ENCODE data around the gene DPP7. TPM values are rescaled to one million over a fixed set of nuclear protein-coding genes. Genes with fewer than 3 reads are reported as not detected.
A peak's percentile ranks its signal among the peaks of the same experiment; 100 is the strongest.

The DPP7 gene
- total and polyA plus RNA-seq, 4 experiments from 2014 or later = 135 to 362 (median 282) TPM

DNA sequence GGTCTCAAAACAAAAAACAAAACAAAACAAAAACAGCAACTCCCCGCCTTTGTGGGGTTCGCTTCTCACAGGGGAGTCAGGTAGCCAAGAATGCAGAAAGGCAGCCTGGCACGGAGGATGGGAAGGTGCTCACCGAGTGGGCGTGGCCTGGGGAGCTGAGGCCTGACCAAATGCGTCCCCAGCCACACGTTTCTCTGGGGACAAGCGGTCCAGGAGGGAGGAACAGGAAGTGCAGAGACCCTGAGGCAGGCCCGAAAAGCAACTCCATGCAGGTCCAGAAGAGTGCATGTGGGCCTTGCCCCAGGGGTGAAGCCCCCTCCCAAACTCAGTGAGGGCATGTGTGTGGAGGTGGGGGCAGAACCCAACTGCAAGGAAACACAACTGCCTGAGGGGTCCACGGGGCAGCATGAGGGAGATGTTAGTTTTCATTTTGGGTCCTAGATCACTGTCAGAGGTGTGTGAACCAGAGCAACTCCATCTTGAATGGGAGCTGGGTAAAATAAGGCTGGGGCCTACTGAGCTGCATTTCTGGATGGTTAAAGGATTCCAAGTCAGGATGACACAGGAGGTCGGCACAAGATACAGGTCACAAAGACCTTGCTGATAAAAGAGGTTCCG, 39.8 kb downstream of the DPP7 start:
- no peak overlapping the region for H3K27ac ChIP-seq (ENCODE audit: low read depth, low read length)
- ChIA-PET CTCF (ENCODE audit: partially characterized antibody) (interaction anchor here (1.0 kb wide), 1 partner anchor 9 kb away, joined by 3 read pairs; no protein-coding TSS in a partner anchor), POLR2A (ENCODE audit: partially characterized antibody) (interaction anchor here (1.1 kb wide), 1 partner anchor 12 kb away, joined by 3 read pairs; the partner anchor contains the start of gene MAN1B1)
- no peak overlapping the region for H3K4me3 ChIP-seq (ENCODE audit: low read length in 2 of 2)
- Mint-ChIP-seq H3K9me3 (no peaks in the 10 kb centered on the region), H3K36me3 (peaks cover 0 to under 1% of the 10 kb centered on the region in 2 donors), H3K27ac (peak overlapping the region in 1 of 7 donors; percentile 57), H3K4me1 (peaks cover under 1 to 13% (median 7%) of the 10 kb centered on the region in 4 donors), H3K4me3 (peak overlapping the region in 1 of 8 donors; percentile 9), H3K27me3 (no peaks in the 10 kb centered on the region)
- H3K4me1 ChIP-seq (ENCODE audit: insufficient read depth, low read length) = peaks cover 14% of the 10 kb centered on the region
- H3K9me3 ChIP-seq (ENCODE audit: control insufficient read depth in 1 of 2, low read length in 2 of 2) = no peaks in the 10 kb centered on the region
- H3K36me3 ChIP-seq (ENCODE audit: insufficient read depth, low read length) = no peaks in the 10 kb centered on the region
- DNase-seq = peak in 1 of 5 donors; percentile 23
- intact Hi-C loops (cut with micrococcal nuclease) = no loop called here
- no peaks in the 10 kb centered on the region for H3K27me3 ChIP-seq (ENCODE audit: insufficient read depth, low read length)

DNA sequence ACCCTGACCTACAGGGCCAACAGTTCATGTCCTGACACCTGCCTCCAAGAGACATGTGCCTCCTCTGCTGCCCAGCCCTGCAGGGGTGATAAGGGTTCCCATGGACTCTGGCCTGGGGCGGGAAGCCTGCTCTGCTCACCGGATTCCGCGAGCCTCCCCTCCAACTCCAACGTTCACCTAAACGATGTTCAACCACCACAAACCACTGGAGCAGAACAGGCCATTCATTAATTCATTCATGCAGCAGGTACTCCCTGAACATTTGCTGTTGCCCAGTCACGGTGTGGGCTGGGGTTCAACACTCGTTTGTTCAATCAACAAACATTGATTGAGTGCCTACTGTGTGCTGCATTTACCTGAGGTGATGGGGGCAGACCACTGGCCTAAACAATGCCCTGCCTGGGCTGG, 40.5 kb downstream of the DPP7 start:
- Mint-ChIP-seq H3K4me1 (peaks cover 0 to 13% (median 7%) of the 10 kb centered on the region in 4 donors), H3K27ac (peak overlapping the region in 1 of 7 donors; percentile 64), H3K36me3 (no peaks in the 10 kb centered on the region), H3K9me3 (no peaks in the 10 kb centered on the region), H3K27me3 (no peaks in the 10 kb centered on the region), H3K4me3 (peak overlapping the region in 2 of 8 donors; percentile 0 to 25)
- POLR2A ChIA-PET (ENCODE audit: partially characterized antibody) = no interaction called here
- H3K27me3 ChIP-seq (ENCODE audit: insufficient read depth, low read length) = no peaks in the 10 kb centered on the region
- H3K27ac ChIP-seq (ENCODE audit: low read depth, low read length) = no peak overlapping the region
- H3K4me1 ChIP-seq (ENCODE audit: insufficient read depth, low read length) = peaks cover 21% of the 10 kb centered on the region
- CTCF ChIA-PET (ENCODE audit: partially characterized antibody) = interaction anchor here (1.0 kb wide), 1 partner anchor 8 kb away, joined by 3 read pairs; no protein-coding TSS in a partner anchor
- no peak overlapping the region for H3K4me3 ChIP-seq (ENCODE audit: low read length in 2 of 2)
- intact Hi-C loops (cut with micrococcal nuclease) = no loop called here
- no peaks in the 10 kb centered on the region for H3K9me3 ChIP-seq (ENCODE audit: control insufficient read depth in 1 of 2, low read length in 2 of 2)
- peak in 1 of 5 donors; percentile 23 for DNase-seq
- no peaks in the 10 kb centered on the region for H3K36me3 ChIP-seq (ENCODE audit: insufficient read depth, low read length)

DNA sequence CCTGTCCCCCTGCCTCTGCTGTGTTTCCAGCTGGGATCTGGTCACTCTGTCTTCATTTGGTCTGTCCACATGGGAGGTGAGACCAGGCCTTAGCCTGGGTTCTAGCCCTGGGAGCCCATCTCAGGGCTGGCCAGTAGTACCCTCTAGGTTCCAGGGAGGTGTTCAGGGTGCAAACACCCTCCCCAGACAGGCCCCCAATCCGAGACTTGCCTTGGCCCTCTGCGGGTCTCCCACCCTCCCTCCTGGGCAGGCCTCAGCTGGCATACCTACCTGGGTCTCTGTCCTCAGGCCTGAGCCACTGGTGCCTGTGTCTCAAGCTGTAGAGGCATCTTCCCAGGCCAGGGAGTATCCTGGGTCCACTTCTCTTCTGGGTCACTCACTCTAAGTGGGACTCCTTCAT, 43.3 kb downstream of the DPP7 start:
- Mint-ChIP-seq H3K27me3 (peaks cover 0 to 4% of the 10 kb centered on the region in 2 donors), H3K4me1 (peaks cover 4 to 17% (median 11%) of the 10 kb centered on the region in 4 donors), H3K27ac (peak overlapping the region in 6 of 7 donors; percentile 36 to 91 (median 82)), H3K9me3 (no peaks in the 10 kb centered on the region), H3K4me3 (peak overlapping the region; percentile 59 to 86 (median 71)), H3K36me3 (no peaks in the 10 kb centered on the region)
- Histone ChIP-seq H3K4me3 (ENCODE audit: low read length in 2 of 2) (no peak overlapping the region), H3K27me3 (ENCODE audit: insufficient read depth, low read length) (no peaks in the 10 kb centered on the region), H3K4me1 (ENCODE audit: insufficient read depth, low read length) (peaks cover 21% of the 10 kb centered on the region), H3K36me3 (ENCODE audit: insufficient read depth, low read length) (no peaks in the 10 kb centered on the region), H3K9me3 (ENCODE audit: control insufficient read depth in 1 of 2, low read length in 2 of 2) (no peaks in the 10 kb centered on the region), H3K27ac (ENCODE audit: low read depth, low read length) (no peak overlapping the region)
- CTCF ChIA-PET (ENCODE audit: partially characterized antibody) = interaction anchor here (1.2 to 3.4 kb wide), 8 partner anchors 8 to 284 kb away, joined by 3 to 15 read pairs (median 4); partner anchors contain the start of genes MAN1B1 and NPDC1
- POLR2A ChIA-PET (ENCODE audit: partially characterized antibody) = interaction anchor here (1.0 to 5.3 kb wide), 9 partner anchors 8 to 169 kb away, joined by 3 to 66 read pairs (median 5); partner anchors contain the start of genes MAN1B1, PAXX and TUBB4B
- intact Hi-C loops (cut with micrococcal nuclease) = no loop called here
- DNase-seq = no peak

GRCh38 chr9:137070906-137071275, 43.6 kb downstream of the DPP7 start:
- intact Hi-C loops (cut with micrococcal nuclease) = loop anchor here (1.0 kb wide), 1 partner anchor 15 kb away; the partner anchor contains the start of gene MAN1B1
- ChIA-PET CTCF (ENCODE audit: partially characterized antibody) (interaction anchor here (0.7 to 3.4 kb wide), 7 partner anchors 7 to 194 kb away, joined by 3 to 15 read pairs (median 4); partner anchors contain the start of genes MAN1B1 and NPDC1), POLR2A (ENCODE audit: partially characterized antibody) (interaction anchor here (0.6 to 5.3 kb wide), 16 partner anchors 9 to 271 kb away, joined by 3 to 66 read pairs (median 4); partner anchors contain the start of genes FUT7, MAN1B1, PAXX and SSNA1)
- Mint-ChIP-seq H3K27ac (peak overlapping the region in 5 of 7 donors; percentile 47 to 91 (median 82)), H3K9me3 (no peaks in the 10 kb centered on the region), H3K27me3 (peaks cover 0 to 4% of the 10 kb centered on the region in 2 donors), H3K36me3 (no peaks in the 10 kb centered on the region), H3K4me1 (peaks cover 4 to 17% (median 11%) of the 10 kb centered on the region in 4 donors), H3K4me3 (peak overlapping the region; percentile 59 to 86 (median 75))
- Histone ChIP-seq H3K4me3 (ENCODE audit: low read length in 2 of 2) (peak overlapping the region in 1 of 2 donors; percentile 57), H3K27ac (ENCODE audit: low read depth, low read length) (no peak overlapping the region), H3K4me1 (ENCODE audit: insufficient read depth, low read length) (peaks cover 21% of the 10 kb centered on the region), H3K36me3 (ENCODE audit: insufficient read depth, low read length) (no peaks in the 10 kb centered on the region), H3K9me3 (ENCODE audit: control insufficient read depth in 1 of 2, low read length in 2 of 2) (no peaks in the 10 kb centered on the region), H3K27me3 (ENCODE audit: insufficient read depth, low read length) (no peaks in the 10 kb centered on the region)
- no peak for DNase-seq

- H3K27ac Mint-ChIP-seq = peak within 1 kb of the TSS in 5 of 7 donors; percentile 47 to 91 (median 82)
- peaks cover 0 to 4% of the 10 kb centered on the region in 2 donors for H3K27me3 Mint-ChIP-seq
- POLR2A ChIA-PET (ENCODE audit: partially characterized antibody) = interaction anchor here (0.6 to 5.3 kb wide), 20 partner anchors 9 to 270 kb away, joined by 3 to 66 read pairs (median 4); partner anchors contain the start of genes FUT7, MAN1B1, PAXX and SSNA1
- Histone ChIP-seq H3K9me3 (ENCODE audit: control insufficient read depth in 1 of 2, low read length in 2 of 2) (no peaks in the 10 kb centered on the region), H3K4me3 (ENCODE audit: low read length in 2 of 2) (peak within 1 kb of the TSS in 1 of 2 donors; percentile 57), H3K27me3 (ENCODE audit: insufficient read depth, low read length) (no peaks in the 10 kb centered on the region), H3K36me3 (ENCODE audit: insufficient read depth, low read length) (no peaks in the 10 kb centered on the region), H3K4me1 (ENCODE audit: insufficient read depth, low read length) (peaks cover 21% of the 10 kb centered on the region), H3K27ac (ENCODE audit: low read depth, low read length) (no peak within 1 kb of the TSS)
- H3K4me1 Mint-ChIP-seq = peaks cover 4 to 17% (median 11%) of the 10 kb centered on the region in 4 donors
- no peaks in the 10 kb centered on the region for H3K36me3 Mint-ChIP-seq
- H3K4me3 Mint-ChIP-seq = peak within 1 kb of the TSS; percentile 59 to 86 (median 75)
- peak; percentile 86 to 91 (median 87) for DNase-seq
- CTCF ChIA-PET (ENCODE audit: partially characterized antibody) = interaction anchor here (0.7 to 3.4 kb wide), 8 partner anchors 12 to 193 kb away, joined by 3 to 15 read pairs (median 4); partner anchors contain the start of genes MAN1B1 and NPDC1
- intact Hi-C loops (cut with micrococcal nuclease) = loop anchor here (1.0 kb wide), 1 partner anchor 16 kb away; the partner anchor contains the start of gene MAN1B1
- no peaks in the 10 kb centered on the region for H3K9me3 Mint-ChIP-seq
These were observed 44.2 kb downstream of the DPP7 start, which contains the start of gene SAPCD2 for GRCh38 chr9:137070201-137070905. Gene SAPCD2, minus strand, starts transcription at chr9:137070557. Its CDS starts 97 bp downstream, at chr9:137070460.

DNA sequence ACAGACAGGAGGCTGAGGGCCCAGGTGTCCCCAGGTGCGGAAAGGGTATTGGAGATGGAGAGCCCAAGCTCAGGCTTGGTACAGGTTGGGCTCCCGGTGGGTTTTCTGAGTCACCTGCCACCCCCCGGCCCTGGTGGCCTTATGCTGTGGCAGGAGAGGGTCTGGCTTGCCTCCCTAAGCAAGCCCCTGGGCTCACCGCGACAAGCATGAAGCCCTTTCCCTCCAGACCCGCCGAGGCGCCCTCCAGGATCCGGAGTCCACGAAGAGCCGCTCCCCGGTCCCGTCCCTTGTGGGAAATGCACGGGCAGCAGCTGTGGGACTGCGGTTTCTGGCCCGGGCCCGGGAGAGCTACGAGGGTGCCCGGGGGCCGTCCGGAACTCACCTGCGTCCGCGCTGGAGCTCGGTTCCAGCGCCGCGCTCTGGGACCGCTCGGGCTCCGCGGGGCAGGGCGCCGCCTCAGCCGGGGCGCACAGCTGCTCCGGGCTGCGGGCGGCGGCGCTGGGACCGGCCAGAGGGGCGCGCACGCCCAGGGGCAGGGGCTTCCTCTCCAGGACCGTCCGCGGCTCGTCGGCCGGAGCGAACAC, 44.9 kb downstream of the DPP7 start:
- H3K27ac Mint-ChIP-seq = no peak overlapping the region
- peak overlapping the region in 1 of 8 donors; percentile 31 for H3K4me3 Mint-ChIP-seq

More for the DNA sequence above, 44.9 kb downstream of the DPP7 start:
- H3K36me3 ChIP-seq (ENCODE audit: insufficient read depth, low read length) = no peaks in the 10 kb centered on the region
- ChIA-PET POLR2A (ENCODE audit: partially characterized antibody) (interaction anchor here (0.9 to 5.3 kb wide), 15 partner anchors 11 to 171 kb away, joined by 3 to 66 read pairs (median 4); partner anchors contain the start of genes FUT7, MAN1B1, SSNA1 and TUBB4B), CTCF (ENCODE audit: partially characterized antibody) (interaction anchor here (1.4 to 3.4 kb wide), 5 partner anchors 12 to 43 kb away, joined by 4 to 15 read pairs (median 6); partner anchors contain the start of gene NPDC1)
- no peaks in the 10 kb centered on the region for H3K27me3 ChIP-seq (ENCODE audit: insufficient read depth, low read length)
- no peak overlapping the region for H3K27ac ChIP-seq (ENCODE audit: low read depth, low read length)
- no peaks in the 10 kb centered on the region for H3K9me3 ChIP-seq (ENCODE audit: control insufficient read depth in 1 of 2, low read length in 2 of 2)
- H3K27me3 Mint-ChIP-seq = peaks cover 0 to 4% of the 10 kb centered on the region in 2 donors
- peaks cover 21% of the 10 kb centered on the region for H3K4me1 ChIP-seq (ENCODE audit: insufficient read depth, low read length)
- H3K36me3 Mint-ChIP-seq = no peaks in the 10 kb centered on the region
- intact Hi-C loops (cut with micrococcal nuclease) = loop anchor here (1.0 kb wide), 1 partner anchor 17 kb away; the partner anchor contains the start of gene MAN1B1
- H3K4me3 ChIP-seq (ENCODE audit: low read length in 2 of 2) = no peak overlapping the region
- DNase-seq = peak in 1 of 5 donors; percentile 32
- H3K4me1 Mint-ChIP-seq = peaks cover 4 to 17% (median 11%) of the 10 kb centered on the region in 4 donors
- H3K9me3 Mint-ChIP-seq = no peaks in the 10 kb centered on the region

Measured in CD4-positive, alpha-beta memory T cell (primary cell).